MCF 10A (cell line): ENCODE measurements around the gene INO80C. TPM values are rescaled to one million over a fixed set of nuclear protein-coding genes. Genes with fewer than 3 reads are reported as not detected.
"Not testable (repeated sequence)": the region's sequence is repeated elsewhere in the genome, so short reads cannot be mapped to it uniquely, and the experiment has no call there.

Experiments
- BruUV-seq: library from RNA; stranded (reverse); fragments of 400-500 nt; replicated peaks from 2 replicates; lab custom pipeline; 2021; lab: Mats Ljungman, UMichigan
- CTCF ChIA-PET: fragments of 300-600 bp; sonication (Branson Sonifier 250); formaldehyde crosslinking; extraction: SDS; loops from one replicate; lab custom pipeline; 2021; ENCODE audit warnings: antibody characterized with exemption, inconsistent platforms; lab: Yijun Ruan, JAX
- POLR2A ChIA-PET: fragments of 300-600, 350-650 bp; sonication (Branson Sonifier 250); formaldehyde crosslinking; extraction: SDS; loops from one replicate; lab custom pipeline; 2020; ENCODE audit warnings: antibody characterized with exemption, inconsistent platforms; lab: Yijun Ruan, JAX
- DNase-seq: peaks from one replicate; pipeline ENCODE4 v3.0.0-alpha.2; 2018; ENCODE audit not compliant: unreplicated experiment
- H3K27ac Mint-ChIP-seq: one replicate; pipeline ENCODE4 v1.8.0; 2022; ENCODE audit warnings: mild to moderate bottlenecking, low read depth, mixed read lengths; ENCODE audit not compliant: unreplicated experiment
- H3K27me3 Mint-ChIP-seq: one replicate; pipeline ENCODE4 v1.8.0; 2022; ENCODE audit warnings: mixed read lengths; ENCODE audit not compliant: insufficient read depth, unreplicated experiment
- H3K36me3 Mint-ChIP-seq: one replicate; pipeline ENCODE4 v1.8.0; 2022; ENCODE audit warnings: mild to moderate bottlenecking, moderate library complexity, mixed read lengths; ENCODE audit not compliant: insufficient read depth, unreplicated experiment
- H3K4me1 Mint-ChIP-seq: one replicate; pipeline ENCODE4 v1.8.0; 2022; ENCODE audit warnings: mixed read lengths; ENCODE audit not compliant: insufficient read depth, unreplicated experiment
- H3K4me3 Mint-ChIP-seq: one replicate; pipeline ENCODE4 v1.8.0; 2022; ENCODE audit warnings: mild to moderate bottlenecking, moderate library complexity, mixed read lengths; ENCODE audit not compliant: unreplicated experiment
- H3K9me3 Mint-ChIP-seq: one replicate; pipeline ENCODE4 v1.8.0; 2022; ENCODE audit warnings: mixed read lengths; ENCODE audit not compliant: unreplicated experiment
- intact Hi-C: fragments of 100-400 bp; cut with micrococcal nuclease; formaldehyde crosslinking; loops from 2 replicates; pipeline ENCODE4 v1.14.1; 2022
- total RNA-seq: library from RNA; stranded (reverse); gene quantifications from 2 replicates; pipeline ENCODE4 v1.2.3, GENCODE V29; 2022
- TF ChIP-seq, protein P1 (sequence below): fragments of 200-600 bp; IDR thresholded peaks from one replicate; pipeline ENCODE4 v1.8.0; 2022; ENCODE audit warnings: antibody characterized with exemption, mild to moderate bottlenecking; ENCODE audit not compliant: unreplicated experiment

Gene INO80C
- total RNA-seq, 1 experiment from 2014 or later: 32.6 TPM

DNA sequence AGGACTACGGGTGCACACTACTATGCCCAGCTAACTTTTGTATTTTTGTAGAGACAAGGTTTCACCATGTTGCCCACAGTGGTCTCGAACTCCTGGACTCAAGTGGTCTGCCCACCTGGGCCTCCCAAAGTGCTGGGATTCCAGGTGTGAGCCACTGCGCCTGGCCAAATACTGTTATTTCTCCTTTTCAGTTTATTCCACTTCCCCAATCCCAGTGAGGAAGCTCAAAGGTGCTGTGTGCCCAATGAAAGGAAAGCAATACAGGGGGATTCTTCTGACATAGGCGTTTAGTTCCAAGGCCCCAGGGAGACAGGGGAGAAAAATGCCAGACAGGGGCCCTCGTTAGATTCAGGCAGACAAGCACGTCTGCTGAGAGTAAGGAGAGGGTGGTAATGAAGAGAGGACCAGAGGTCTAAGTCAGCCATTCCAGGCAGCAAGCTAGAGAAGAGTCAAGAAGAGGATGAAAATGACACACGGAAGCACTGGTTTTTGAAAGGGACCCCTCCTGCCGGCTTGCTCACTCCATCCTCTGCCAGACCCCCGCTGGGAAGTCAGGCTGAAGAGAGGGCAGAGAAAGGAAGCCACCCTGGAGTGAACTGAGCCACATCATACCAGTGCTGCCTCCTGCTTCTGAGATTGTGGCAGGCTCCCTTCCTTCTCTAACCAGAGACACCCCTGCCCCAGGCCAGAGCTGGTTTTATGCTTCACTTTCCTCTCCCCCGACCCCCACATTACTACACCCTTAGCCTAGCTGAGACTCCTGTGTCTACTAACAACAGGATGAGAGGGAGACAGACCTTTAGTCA, 6.7 kb downstream of the INO80C start:
- H3K4me3 Mint-ChIP-seq: no peak overlapping the region
- ChIA-PET POLR2A (interaction anchor here (0.7 to 8.5 kb wide), 2 partner anchors 11 to 33 kb away, joined by 3 to 87 read pairs; no protein-coding TSS in a partner anchor), CTCF (interaction anchor here (0.6 to 1.4 kb wide), 4 partner anchors 9 to 88 kb away, joined by 3 to 5 read pairs (median 4); no protein-coding TSS in a partner anchor)
- H3K27me3 Mint-ChIP-seq: no peaks in the 10 kb centered on the region
- H3K9me3 Mint-ChIP-seq: no peaks in the 10 kb centered on the region
- intact Hi-C loops: no loop called here
- peaks cover 22% of the 10 kb centered on the region for H3K4me1 Mint-ChIP-seq
- H3K27ac Mint-ChIP-seq: peak overlapping the region; percentile 53
- H3K36me3 Mint-ChIP-seq: no peaks in the 10 kb centered on the region
- DNase-seq: no peak
- BruUV-seq: no TSS peak
- TF ChIP-seq, protein P1, sequence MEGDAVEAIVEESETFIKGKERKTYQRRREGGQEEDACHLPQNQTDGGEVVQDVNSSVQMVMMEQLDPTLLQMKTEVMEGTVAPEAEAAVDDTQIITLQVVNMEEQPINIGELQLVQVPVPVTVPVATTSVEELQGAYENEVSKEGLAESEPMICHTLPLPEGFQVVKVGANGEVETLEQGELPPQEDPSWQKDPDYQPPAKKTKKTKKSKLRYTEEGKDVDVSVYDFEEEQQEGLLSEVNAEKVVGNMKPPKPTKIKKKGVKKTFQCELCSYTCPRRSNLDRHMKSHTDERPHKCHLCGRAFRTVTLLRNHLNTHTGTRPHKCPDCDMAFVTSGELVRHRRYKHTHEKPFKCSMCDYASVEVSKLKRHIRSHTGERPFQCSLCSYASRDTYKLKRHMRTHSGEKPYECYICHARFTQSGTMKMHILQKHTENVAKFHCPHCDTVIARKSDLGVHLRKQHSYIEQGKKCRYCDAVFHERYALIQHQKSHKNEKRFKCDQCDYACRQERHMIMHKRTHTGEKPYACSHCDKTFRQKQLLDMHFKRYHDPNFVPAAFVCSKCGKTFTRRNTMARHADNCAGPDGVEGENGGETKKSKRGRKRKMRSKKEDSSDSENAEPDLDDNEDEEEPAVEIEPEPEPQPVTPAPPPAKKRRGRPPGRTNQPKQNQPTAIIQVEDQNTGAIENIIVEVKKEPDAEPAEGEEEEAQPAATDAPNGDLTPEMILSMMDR: no peak

DNA sequence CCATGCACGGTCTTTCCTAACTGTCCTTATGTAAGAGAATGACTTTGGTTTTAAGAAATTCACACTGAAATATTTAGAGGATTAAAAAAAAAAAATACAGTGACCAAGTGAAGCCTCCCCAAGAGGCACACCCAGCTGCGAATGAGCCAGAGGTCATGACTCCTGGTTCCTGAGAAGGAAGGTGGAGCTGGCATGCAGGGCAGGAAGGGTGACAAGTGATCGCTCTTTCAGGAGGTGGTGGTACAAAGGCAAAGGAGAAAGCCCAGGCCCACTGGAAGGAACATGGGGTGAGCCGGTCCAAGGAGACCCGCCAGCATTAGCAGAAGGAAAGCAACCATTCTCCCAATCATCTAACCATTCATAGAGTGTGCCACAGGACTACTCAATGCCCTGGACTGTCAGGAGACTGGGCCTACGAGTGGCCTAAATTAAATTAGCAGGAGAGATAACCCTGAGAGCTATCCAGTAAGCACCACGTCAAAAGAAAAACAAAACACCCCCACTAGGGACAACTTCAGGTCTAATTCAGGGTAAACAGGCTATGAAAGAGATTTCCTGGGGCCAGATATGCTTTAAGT, 7.8 kb downstream of the INO80C start:
- Mint-ChIP-seq H3K4me1 (peaks cover 15% of the 10 kb centered on the region), H3K27ac (peak overlapping the region; percentile 53), H3K36me3 (no peaks in the 10 kb centered on the region), H3K4me3 (no peak overlapping the region), H3K27me3 (no peaks in the 10 kb centered on the region), H3K9me3 (no peaks in the 10 kb centered on the region)
- no peak for DNase-seq
- ChIA-PET CTCF (interaction anchor here (1.1 to 1.4 kb wide), 2 partner anchors 10 to 11 kb away, joined by 5 read pairs; no protein-coding TSS in a partner anchor), POLR2A (interaction anchor here (1.5 kb wide), 1 partner anchor 10 kb away, joined by 5 read pairs; no protein-coding TSS in a partner anchor)
- TF ChIP-seq, protein P1: no peak
- intact Hi-C loops: no loop called here
- no TSS peak for BruUV-seq

DNA sequence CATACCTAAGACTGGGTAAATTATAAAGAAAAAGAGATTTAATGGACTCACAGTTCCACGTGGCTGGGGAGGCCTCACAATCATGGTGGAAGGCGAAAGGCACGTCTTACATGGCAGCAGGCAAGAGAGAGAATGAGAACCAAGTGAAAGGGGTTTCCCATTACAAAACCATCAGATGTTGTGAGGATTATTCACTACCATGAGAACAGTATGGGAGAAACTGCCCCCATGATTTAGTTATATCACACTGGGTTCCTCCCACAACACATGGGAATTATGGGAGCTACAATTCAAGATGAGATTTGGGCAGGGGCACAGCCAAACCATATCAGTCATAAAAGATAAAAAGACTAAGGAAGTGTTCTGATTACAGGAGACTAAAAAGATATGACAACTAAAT, 8.5 kb downstream of the INO80C start:
- intact Hi-C loops, H3K27me3 Mint-ChIP-seq, DNase-seq, H3K9me3 Mint-ChIP-seq, H3K4me3 Mint-ChIP-seq, H3K27ac Mint-ChIP-seq, H3K36me3 Mint-ChIP-seq, CTCF ChIA-PET, BruUV-seq: not testable (repeated sequence)
- peaks cover 15% of the 10 kb centered on the region for H3K4me1 Mint-ChIP-seq
- POLR2A ChIA-PET: interaction anchor here (1.5 kb wide), 1 partner anchor 9 kb away, joined by 5 read pairs; no protein-coding TSS in a partner anchor

DNA sequence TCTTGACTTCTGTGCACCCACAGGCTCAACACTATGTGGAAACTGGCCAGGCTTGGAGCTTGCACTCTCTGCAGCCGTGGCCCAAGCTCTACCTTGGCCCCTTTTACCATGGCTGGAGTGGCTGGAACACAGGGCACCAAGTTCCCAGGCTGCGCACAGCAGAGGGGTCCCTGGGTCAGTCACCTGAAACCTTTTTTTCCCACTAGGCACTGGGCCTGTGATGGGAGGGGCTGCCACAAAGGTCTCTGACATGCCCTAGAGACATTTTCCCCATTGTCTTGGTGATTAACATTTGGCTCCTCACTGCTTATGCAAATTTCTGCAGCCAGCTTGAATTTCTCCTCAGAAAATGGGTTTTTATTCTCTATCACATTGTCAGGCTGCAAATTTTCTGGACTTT, 9.4 kb downstream of the INO80C start:
- POLR2A ChIA-PET: interaction anchor here (1.1 to 1.4 kb wide), 2 partner anchors 9 to 31 kb away, joined by 4 to 5 read pairs; partner anchors contain the start of gene INO80C

DNA sequence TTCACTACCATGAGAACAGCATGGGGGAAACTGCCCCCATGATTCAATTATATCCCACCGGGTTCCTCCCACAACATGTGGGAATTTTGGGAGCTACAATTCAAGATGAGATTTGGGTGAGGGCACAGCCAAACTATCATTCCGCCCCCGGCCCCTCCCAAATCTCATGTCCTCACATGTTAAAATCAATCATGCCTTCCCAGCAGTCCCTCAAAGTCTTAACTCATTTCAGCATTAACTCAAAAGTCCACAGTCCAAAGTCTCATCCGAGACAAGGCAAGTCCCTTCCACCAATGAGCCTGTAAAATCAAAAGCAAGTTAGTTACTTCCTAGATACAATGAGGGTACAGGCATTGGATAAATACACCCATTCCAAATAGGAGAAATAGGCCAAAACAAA, 10.2 kb downstream of the INO80C start:
- H3K4me1 Mint-ChIP-seq, H3K9me3 Mint-ChIP-seq, DNase-seq, intact Hi-C loops, BruUV-seq, H3K4me3 Mint-ChIP-seq, H3K36me3 Mint-ChIP-seq, H3K27me3 Mint-ChIP-seq: not testable (repeated sequence)
- CTCF ChIA-PET: interaction anchor here (0.6 kb wide), 1 partner anchor 75 kb away, joined by 3 read pairs; no protein-coding TSS in a partner anchor
- H3K27ac Mint-ChIP-seq: peak overlapping the region; percentile 44
- POLR2A ChIA-PET: interaction anchor here (1.1 to 1.4 kb wide), 2 partner anchors 10 to 30 kb away, joined by 4 to 5 read pairs; partner anchors contain the start of gene INO80C

More for the DNA sequence above, 9.4 kb downstream of the INO80C start:
- H3K4me1 Mint-ChIP-seq, H3K27ac Mint-ChIP-seq, H3K36me3 Mint-ChIP-seq, DNase-seq, BruUV-seq, H3K9me3 Mint-ChIP-seq, H3K27me3 Mint-ChIP-seq, H3K4me3 Mint-ChIP-seq, intact Hi-C loops: not testable (repeated sequence)
- CTCF ChIA-PET: interaction anchor here (0.5 kb wide), 1 partner anchor 788 kb away, joined by 3 read pairs; no protein-coding TSS in a partner anchor
